Large intestine (tissue), 3 donors: ENCODE measurements around the gene GPBP1L1. TPM values are rescaled to one million over a fixed set of nuclear protein-coding genes. Genes with fewer than 3 reads are reported as not detected.

Source experiments
- DNase-seq, 2 donors: peaks; one replicate each; pipeline versions ENCODE4 v3.0.0 to v3.0.0-alpha.2; 2013
- H3K27ac ChIP-seq: one replicate; pipeline ENCODE4 v1.5.1; 2013; ENCODE audit warnings: low read length
- H3K27me3 ChIP-seq: 2 replicates; pipeline ENCODE4 v1.6.1; 2013; ENCODE audit warnings: low read length; ENCODE audit not compliant: control insufficient read depth, insufficient read depth
- H3K36me3 ChIP-seq: 2 replicates; pipeline ENCODE4 v1.6.1; 2013; ENCODE audit warnings: low read length; ENCODE audit not compliant: control insufficient read depth, insufficient read depth
- H3K4me1 ChIP-seq: one replicate; pipeline ENCODE4 v1.6.1; 2013; ENCODE audit warnings: low read length; ENCODE audit not compliant: control insufficient read depth, insufficient read depth
- H3K4me3 ChIP-seq: one replicate; pipeline ENCODE4 v1.5.1; 2013; ENCODE audit warnings: low read length
- H3K9me3 ChIP-seq: one replicate; pipeline ENCODE4 v1.6.1; 2013; ENCODE audit warnings: mild to moderate bottlenecking, low read depth, low read length, moderate library complexity; ENCODE audit not compliant: control insufficient read depth
- WGBS: methylation state at CpG from one replicate; pipeline ENCODE4 v1.1.5; 2013; ENCODE audit warnings: low lambda C conversion rate; ENCODE audit not compliant: insufficient coverage; 5-methylcytosine and 5-hydroxymethylcytosine counted together
- polyA plus RNA-seq: library from polyadenylated mRNA; unstranded; fragments of 120-200 nt; gene quantifications from one replicate; pipeline ENCODE4 v1.2.1, GENCODE V29; 2013

Gene GPBP1L1
- polyA plus RNA-seq, 1 donor, result 99.3 TPM

DNA sequence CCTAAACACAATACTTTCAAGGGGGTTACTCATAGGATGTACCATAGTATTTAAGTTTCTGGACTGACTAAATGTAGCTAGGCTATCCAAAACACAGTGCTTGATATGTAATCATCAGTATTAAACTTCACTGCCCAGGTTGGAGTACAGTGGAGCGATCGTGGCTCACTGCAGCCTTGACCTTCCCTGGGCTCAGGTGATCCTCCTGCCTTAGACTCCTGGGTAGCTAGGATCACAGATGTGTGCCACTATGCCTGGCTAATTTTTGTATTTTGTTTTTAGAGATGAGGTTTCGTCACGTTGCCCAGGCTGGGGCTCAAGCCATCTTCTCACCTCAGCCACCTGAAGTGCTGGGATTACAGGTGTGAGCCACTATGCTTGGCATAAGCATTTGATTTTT lies 91.9 kb downstream of the GPBP1L1 start:
- WGBS, result no CpG with 5 or more reads among the region's 4 CpGs
- no peaks in the 10 kb centered on the region for H3K4me1 ChIP-seq
- H3K36me3 ChIP-seq, result peaks cover 20% of the 10 kb centered on the region

DNA sequence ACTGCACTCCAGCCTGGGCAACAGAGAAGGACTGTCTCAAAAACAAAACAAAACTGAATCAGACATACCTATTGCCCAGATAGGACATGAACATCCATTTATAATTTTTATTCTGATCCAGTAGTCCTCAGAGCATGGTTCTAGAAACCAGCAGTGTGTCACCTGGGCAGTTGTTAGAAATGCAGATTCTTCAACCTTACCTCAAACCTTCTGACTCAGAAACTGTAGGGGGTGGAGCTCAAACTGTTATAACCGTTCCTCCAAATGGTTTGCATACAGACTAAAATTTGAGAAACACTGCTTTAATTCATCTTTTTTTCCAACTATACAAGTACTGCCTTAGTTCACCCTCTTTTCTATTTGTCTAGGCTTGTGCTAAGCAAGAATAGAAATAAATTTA lies 96.5 kb downstream of the GPBP1L1 start:
- no peak for DNase-seq
- no peaks in the 10 kb centered on the region for H3K27me3 ChIP-seq
- no peak overlapping the region for H3K27ac ChIP-seq
- no peak overlapping the region for H3K4me3 ChIP-seq
- peaks cover 10% of the 10 kb centered on the region for H3K4me1 ChIP-seq
- H3K9me3 ChIP-seq, result no peaks in the 10 kb centered on the region
- no CpG with 5 or more reads among the region's 1 CpG for WGBS
- peaks cover 20% of the 10 kb centered on the region for H3K36me3 ChIP-seq

More for the DNA sequence above, 91.9 kb downstream of the GPBP1L1 start:
- Histone ChIP-seq H3K27ac (no peak overlapping the region), H3K4me3 (no peak overlapping the region), H3K9me3 (no peaks in the 10 kb centered on the region), H3K27me3 (no peaks in the 10 kb centered on the region)
- DNase-seq, result no peak

DNA sequence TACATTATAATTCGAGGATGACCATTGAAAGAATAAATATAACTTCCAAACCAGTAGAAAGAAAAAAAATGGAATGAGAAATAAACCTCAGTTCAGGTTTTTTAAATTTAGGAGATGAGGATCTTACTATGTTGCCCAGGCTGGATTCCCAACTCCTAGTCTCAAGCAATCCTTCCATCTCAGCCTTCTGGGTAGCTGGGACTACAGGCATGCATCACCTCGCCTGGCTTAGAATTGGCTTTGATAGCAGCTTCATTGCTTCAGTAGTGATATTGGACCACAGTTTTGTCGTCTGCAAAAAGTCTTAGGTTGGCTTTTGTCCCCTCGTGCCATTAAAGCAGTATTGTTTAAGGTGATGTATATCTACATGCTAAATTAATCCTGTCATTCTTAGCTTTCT lies 99.6 kb downstream of the GPBP1L1 start:
- DNase-seq, result no peak
- peaks cover 10% of the 10 kb centered on the region for H3K4me1 ChIP-seq
- H3K9me3 ChIP-seq, result no peaks in the 10 kb centered on the region
- H3K27me3 ChIP-seq, result no peaks in the 10 kb centered on the region
- H3K27ac ChIP-seq, result no peak overlapping the region
- WGBS, result no CpG with 5 or more reads among the region's 4 CpGs
- no peak overlapping the region for H3K4me3 ChIP-seq
- H3K36me3 ChIP-seq, result peaks cover 3% of the 10 kb centered on the region

DNA sequence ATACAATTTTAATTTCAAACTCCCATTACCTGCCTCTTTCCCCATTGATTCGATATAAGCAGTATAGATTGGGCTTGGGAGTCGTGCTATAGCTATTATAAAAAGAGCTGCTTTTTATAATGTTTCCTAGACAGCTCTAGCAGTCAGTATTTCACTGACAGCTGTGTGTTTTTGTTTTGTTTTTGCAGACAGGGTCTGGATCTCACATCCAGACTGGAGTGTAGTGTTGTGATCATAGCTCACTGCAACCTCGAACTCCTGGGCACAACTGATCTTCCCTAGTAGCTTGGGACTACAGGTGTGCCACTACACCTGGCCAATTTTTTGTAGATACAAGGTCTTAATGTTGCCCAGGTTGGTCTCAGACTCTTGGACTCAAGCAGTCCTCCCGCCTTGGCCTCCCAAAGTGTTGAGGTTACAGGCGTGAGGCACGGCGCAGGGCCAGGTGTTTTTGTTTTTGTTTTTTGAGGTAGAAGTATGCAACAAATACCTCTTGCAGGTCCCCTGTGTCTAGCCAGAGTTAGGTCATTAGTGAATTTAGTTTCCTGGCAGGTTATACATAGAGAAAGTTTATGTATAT lies 100.7 kb downstream of the GPBP1L1 start:
- Histone ChIP-seq H3K36me3 (peaks cover 3% of the 10 kb centered on the region), H3K9me3 (no peaks in the 10 kb centered on the region), H3K4me1 (peaks cover 10% of the 10 kb centered on the region), H3K27ac (no peak overlapping the region), H3K4me3 (peak overlapping the region; percentile 99), H3K27me3 (no peaks in the 10 kb centered on the region)
- DNase-seq, result no peak
- 0% methylated on average over 1 of the region's 7 CpGs for whole genome bisulfite sequencing

DNA sequence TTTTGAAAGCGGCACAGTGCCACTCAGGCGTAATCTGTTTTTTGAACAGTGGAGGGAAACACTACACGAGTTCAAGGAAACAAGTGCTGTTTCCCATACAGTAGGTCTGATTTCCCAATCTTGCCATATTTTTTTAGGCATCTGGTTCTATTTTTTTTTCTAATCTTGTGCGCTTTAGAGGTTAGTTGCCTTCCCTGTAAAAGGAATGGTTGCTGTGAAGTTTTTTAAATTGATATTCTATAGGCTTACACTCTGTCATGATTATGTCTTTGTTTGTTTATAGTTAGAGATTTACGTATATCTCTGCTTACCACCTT lies 101.3 kb downstream of the GPBP1L1 start:
- WGBS, result 0% methylated on average over 2 of the region's 5 CpGs
- Histone ChIP-seq H3K4me3 (peak overlapping the region; percentile 99), H3K9me3 (no peaks in the 10 kb centered on the region), H3K27me3 (no peaks in the 10 kb centered on the region), H3K4me1 (peaks cover 10% of the 10 kb centered on the region), H3K27ac (peak overlapping the region; percentile 84), H3K36me3 (peaks cover 3% of the 10 kb centered on the region)
- no peak for DNase-seq

DNA sequence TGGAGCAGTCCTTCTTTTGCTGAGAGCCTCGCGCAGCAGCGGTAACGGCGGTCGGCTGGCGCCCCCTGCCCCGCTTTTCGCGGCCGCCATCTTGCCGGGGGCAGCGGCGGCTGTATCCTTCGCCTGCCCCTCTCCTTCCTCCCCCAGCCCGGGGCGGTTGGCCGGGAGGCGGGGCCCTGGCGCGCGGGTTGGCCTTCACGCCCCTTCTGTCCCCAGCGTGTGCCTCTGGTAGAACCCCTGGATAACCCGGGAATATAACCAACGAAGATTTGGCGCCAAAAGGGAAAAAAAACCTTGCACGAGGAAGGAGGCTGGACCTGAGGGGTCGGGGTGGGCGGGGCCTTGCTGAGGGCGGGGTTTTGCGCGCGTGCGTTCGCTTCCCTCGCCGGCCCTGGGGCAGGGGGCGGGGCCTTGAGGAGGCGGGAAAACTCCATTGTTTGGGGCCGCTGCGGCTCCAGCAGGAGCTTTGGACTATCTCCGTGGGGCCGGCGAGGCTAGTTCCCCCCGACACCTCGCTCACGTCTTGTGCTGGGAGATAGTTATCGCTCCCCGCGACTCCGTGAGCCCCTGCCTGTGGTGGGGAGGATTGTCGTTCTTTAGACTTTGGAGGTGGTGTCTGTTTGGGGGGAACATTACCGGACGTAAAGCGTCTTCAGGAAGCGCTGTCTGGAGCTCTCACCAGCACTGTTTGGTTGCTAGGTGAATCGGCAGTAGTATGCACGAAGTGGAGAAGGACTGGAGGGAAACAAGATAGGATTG lies 101.8 kb downstream of the GPBP1L1 start:
- peak overlapping the region; percentile 84 for H3K27ac ChIP-seq
- no peaks in the 10 kb centered on the region for H3K27me3 ChIP-seq
- H3K36me3 ChIP-seq, result peaks cover 3% of the 10 kb centered on the region
- peaks cover 10% of the 10 kb centered on the region for H3K4me1 ChIP-seq
- DNase-seq, result peak; percentile 83 to 90
- peak overlapping the region; percentile 99 for H3K4me3 ChIP-seq
- H3K9me3 ChIP-seq, result no peaks in the 10 kb centered on the region
- no CpG with 5 or more reads among the region's 59 CpGs for WGBS

DNA sequence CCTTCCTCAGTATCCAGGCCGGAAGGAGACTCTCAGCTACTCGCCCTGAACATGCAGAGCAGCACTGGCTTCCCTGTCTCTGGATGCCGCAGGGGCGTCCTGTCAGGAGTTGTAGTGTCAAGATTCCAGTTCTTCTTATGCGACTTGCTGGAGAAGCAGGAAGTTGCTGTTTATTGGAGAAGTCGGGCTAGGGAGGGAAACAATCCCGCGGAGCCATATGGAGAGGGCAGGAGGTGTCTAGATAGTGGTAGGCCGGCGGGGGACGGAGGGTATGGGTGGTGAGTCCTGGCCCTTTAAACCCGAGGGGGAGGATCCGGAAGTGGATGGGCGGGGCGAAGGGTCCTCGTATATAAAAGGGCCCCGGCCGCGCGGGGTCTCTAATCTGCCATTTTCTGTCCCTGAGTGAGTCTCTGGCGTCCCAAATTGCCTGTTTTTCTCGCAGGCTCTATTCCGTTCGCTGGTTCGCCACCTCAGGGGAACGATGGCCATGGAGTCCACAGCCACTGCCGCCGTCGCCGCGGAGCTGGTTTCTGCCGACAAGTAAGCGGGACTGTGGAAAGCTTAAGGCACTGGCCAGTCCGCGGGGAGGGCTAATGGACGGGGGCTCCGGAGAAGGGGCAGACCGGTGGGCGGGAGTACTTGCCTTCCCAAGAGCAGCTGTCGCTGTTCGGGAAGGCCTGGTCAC lies 102.5 kb downstream of the GPBP1L1 start, which contains the start of gene NASP:
TSS of gene NASP (plus strand) at position 376 of the 685 bp plus-strand sequence. CDS start at position 482, 106 bp downstream.
- H3K4me1 ChIP-seq, result peaks cover 10% of the 10 kb centered on the region
- DNase-seq, result peak in 1 of 2 donors; percentile 70
- no CpG with 5 or more reads among the region's 41 CpGs for WGBS
- H3K27me3 ChIP-seq, result no peaks in the 10 kb centered on the region
- H3K4me3 ChIP-seq, result peak within 1 kb of the TSS; percentile 99
- no peaks in the 10 kb centered on the region for H3K9me3 ChIP-seq
- no peaks in the 10 kb centered on the region for H3K36me3 ChIP-seq
- peak within 1 kb of the TSS; percentile 84 for H3K27ac ChIP-seq

DNA sequence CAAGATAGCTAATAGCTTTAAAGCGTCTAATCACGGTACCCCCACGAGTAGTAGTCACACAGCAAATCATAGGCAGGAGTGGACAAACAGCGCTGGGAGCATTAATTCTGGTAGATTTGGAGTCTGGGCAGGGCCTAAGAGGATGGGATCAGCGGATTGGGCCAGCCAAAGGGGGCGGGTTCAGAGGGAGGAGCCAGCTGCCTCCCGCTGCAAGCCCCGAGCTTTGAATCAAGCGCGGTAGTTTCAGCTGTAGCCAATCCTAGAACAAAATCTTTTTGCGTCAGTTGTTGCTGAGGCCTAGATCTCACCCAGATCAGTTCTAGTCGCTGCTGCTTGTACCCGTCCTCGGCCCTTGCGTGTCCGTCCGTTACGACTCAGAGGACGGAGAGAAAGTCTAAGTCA lies 103.1 kb downstream of the GPBP1L1 start:
- H3K36me3 ChIP-seq, result no peaks in the 10 kb centered on the region
- DNase-seq, result peak; percentile 96 to 98
- H3K4me1 ChIP-seq, result peaks cover 10% of the 10 kb centered on the region
- peak overlapping the region; percentile 84 for H3K27ac ChIP-seq
- WGBS, result no CpG with 5 or more reads among the region's 19 CpGs
- H3K9me3 ChIP-seq, result no peaks in the 10 kb centered on the region
- H3K27me3 ChIP-seq, result no peaks in the 10 kb centered on the region
- H3K4me3 ChIP-seq, result peak overlapping the region; percentile 99

Other genes starting within 250 kb of the GPBP1L1 start
- 12.8 TPM for gene TESK2, start 195.4 kb downstream of the GPBP1L1 start, polyA plus RNA-seq
- gene CCDC163, start 186.5 kb downstream of the GPBP1L1 start, polyA plus RNA-seq, result 1.9 TPM
- 5.7 TPM for gene MMACHC, start 186.2 kb downstream of the GPBP1L1 start, polyA plus RNA-seq
- gene PRDX1, start 164.6 kb downstream of the GPBP1L1 start, polyA plus RNA-seq, result 239 TPM
- gene AKR1A1, start 135.7 kb downstream of the GPBP1L1 start, polyA plus RNA-seq, result 256 TPM
- 153 TPM for gene NASP, start 102.5 kb downstream of the GPBP1L1 start, polyA plus RNA-seq
- gene CCDC17, start 62.5 kb downstream of the GPBP1L1 start, polyA plus RNA-seq, result 0.88 TPM
- gene TMEM69, start 1.6 kb upstream of the GPBP1L1 start, polyA plus RNA-seq, result 42.7 TPM
- 16.8 TPM for gene IPP, start 64.1 kb upstream of the GPBP1L1 start, polyA plus RNA-seq
- gene MAST2, start 117.1 kb upstream of the GPBP1L1 start, polyA plus RNA-seq, result 49.7 TPM